Astrocyte (in vitro differentiated cells and primary cell): ENCODE measurements around the gene XYLT1. TPM values are rescaled to one million over a fixed set of nuclear protein-coding genes. Genes with fewer than 3 reads are reported as not detected.

ENCODE experiments used
- DNase-seq: peaks from one replicate; pipeline ENCODE4 v3.0.0-alpha.2; 2010; ENCODE audit warnings: low read depth
- FAIRE-seq: peaks from 2 replicates; lab custom pipeline; 2011; peaks lifted over from hg19 to GRCh38; lab: Jason Lieb, UNC
- H2AFZ ChIP-seq: 2 replicates; pipeline ENCODE4 v1.6.0; 2012; ENCODE audit warnings: low read depth, low read length, inconsistent platforms
- H3K27ac ChIP-seq: 2 replicates; pipeline ENCODE4 v1.5.1; 2011; ENCODE audit warnings: low read depth, low read length, inconsistent platforms
- H3K27me3 ChIP-seq: 2 replicates; pipeline ENCODE4 v1.6.0; 2011; ENCODE audit warnings: low read length, inconsistent platforms; ENCODE audit not compliant: insufficient read depth
- H3K36me3 ChIP-seq: 2 replicates; pipeline ENCODE4 v1.5.1; 2011; ENCODE audit warnings: low read length, inconsistent platforms; ENCODE audit not compliant: insufficient read depth
- H3K4me1 ChIP-seq: 2 replicates; pipeline ENCODE4 v1.5.1; 2011; ENCODE audit warnings: low read length, inconsistent platforms; ENCODE audit not compliant: insufficient read depth
- H3K4me2 ChIP-seq: 2 replicates; pipeline ENCODE4 v1.6.0; 2012; ENCODE audit warnings: low read length, inconsistent platforms
- H3K4me3 ChIP-seq: 2 replicates; pipeline ENCODE4 v1.5.1; 2011; ENCODE audit warnings: low read depth, mild to moderate bottlenecking, low read length, inconsistent platforms; ENCODE audit not compliant: insufficient read depth
- H3K79me2 ChIP-seq: 2 replicates; pipeline ENCODE4 v1.6.0; 2012; ENCODE audit warnings: mild to moderate bottlenecking, low read length, inconsistent platforms; ENCODE audit not compliant: insufficient read depth
- H3K9ac ChIP-seq: 2 replicates; pipeline ENCODE4 v1.6.0; 2012; ENCODE audit warnings: mild to moderate bottlenecking, low read length, inconsistent platforms
- H3K9me3 ChIP-seq: 2 replicates; pipeline ENCODE4 v1.5.1; 2012; ENCODE audit warnings: low read depth, mild to moderate bottlenecking, low read length, inconsistent platforms; ENCODE audit not compliant: insufficient read depth
- H4K20me1 ChIP-seq: 2 replicates; pipeline ENCODE4 v1.6.0; 2012; ENCODE audit warnings: low read length, inconsistent platforms; ENCODE audit not compliant: insufficient read depth
- H3K27ac Mint-ChIP-seq: one replicate; pipeline ENCODE4 v1.8.0; 2021; ENCODE audit warnings: mild to moderate bottlenecking, mixed read lengths; ENCODE audit not compliant: unreplicated experiment
- H3K27me3 Mint-ChIP-seq: one replicate; pipeline ENCODE4 v1.8.0; 2021; ENCODE audit warnings: low read depth, mixed read lengths; ENCODE audit not compliant: unreplicated experiment
- H3K36me3 Mint-ChIP-seq: one replicate; pipeline ENCODE4 v1.8.0; 2021; ENCODE audit warnings: low read depth, mixed read lengths; ENCODE audit not compliant: unreplicated experiment
- H3K4me1 Mint-ChIP-seq: one replicate; pipeline ENCODE4 v1.8.0; 2021; ENCODE audit warnings: low read depth, mixed read lengths; ENCODE audit not compliant: unreplicated experiment
- H3K4me3 Mint-ChIP-seq: one replicate; pipeline ENCODE4 v1.8.0; 2021; ENCODE audit warnings: mild to moderate bottlenecking, moderate library complexity, mixed read lengths; ENCODE audit not compliant: unreplicated experiment
- H3K9me3 Mint-ChIP-seq: one replicate; pipeline ENCODE4 v1.8.0; 2021; ENCODE audit warnings: mild to moderate bottlenecking, mixed read lengths; ENCODE audit not compliant: unreplicated experiment
- CTCF ChIP-seq: IDR thresholded peaks from 2 replicates; pipeline ENCODE4 v1.5.1; 2011; ENCODE audit warnings: low read depth, mild to moderate bottlenecking, inconsistent platforms, low read length, moderate library complexity; ENCODE audit not compliant: insufficient read depth
- EZH2 ChIP-seq: IDR thresholded peaks from 2 replicates; pipeline ENCODE4 v1.6.1; 2012; ENCODE audit warnings: mild to moderate bottlenecking, low read length, inconsistent platforms; ENCODE audit not compliant: insufficient read depth
- total RNA-seq: library from RNA; stranded (reverse); gene quantifications from 2 replicates; pipeline ENCODE4 v1.2.1, GENCODE V29; 2021

XYLT1 gene
- total RNA-seq, 1 donor from 2014 or later = 22.9 TPM

- H3K9ac ChIP-seq = no peak overlapping the region
- TF ChIP-seq EZH2 (no peak), CTCF (no peak)
- peaks cover 3% of the 10 kb centered on the region for H3K4me1 ChIP-seq
- H4K20me1 ChIP-seq = no peaks in the 10 kb centered on the region
- Mint-ChIP-seq H3K4me3 (no peak overlapping the region), H3K4me1 (peaks cover 9% of the 10 kb centered on the region), H3K27me3 (no peaks in the 10 kb centered on the region), H3K36me3 (no peaks in the 10 kb centered on the region), H3K9me3 (no peaks in the 10 kb centered on the region), H3K27ac (no peak overlapping the region)
- no peaks in the 10 kb centered on the region for H3K9me3 ChIP-seq
- H2AFZ ChIP-seq = no peak overlapping the region
- FAIRE-seq = no peak
- no peak overlapping the region for H3K27ac ChIP-seq
- no peak overlapping the region for H3K4me2 ChIP-seq
- H3K27me3 ChIP-seq = no peaks in the 10 kb centered on the region
- H3K79me2 ChIP-seq = no peaks in the 10 kb centered on the region
- H3K4me3 ChIP-seq = no peak overlapping the region
- no peak for DNase-seq
- no peaks in the 10 kb centered on the region for H3K36me3 ChIP-seq
Observed at GRCh38 chr16:17493012-17493411, 22.3 kb upstream of the XYLT1 start.

- no peak for FAIRE-seq
- DNase-seq = no peak
- Histone ChIP-seq H3K4me2 (no peak overlapping the region), H2AFZ (no peak overlapping the region), H4K20me1 (no peaks in the 10 kb centered on the region), H3K27ac (no peak overlapping the region), H3K4me3 (no peak overlapping the region), H3K4me1 (no peaks in the 10 kb centered on the region), H3K36me3 (no peaks in the 10 kb centered on the region), H3K9me3 (no peaks in the 10 kb centered on the region), H3K27me3 (no peaks in the 10 kb centered on the region), H3K79me2 (no peaks in the 10 kb centered on the region), H3K9ac (no peak overlapping the region)
- H3K27me3 Mint-ChIP-seq = no peaks in the 10 kb centered on the region
- no peak overlapping the region for H3K27ac Mint-ChIP-seq
- no peak overlapping the region for H3K4me3 Mint-ChIP-seq
- H3K36me3 Mint-ChIP-seq = no peaks in the 10 kb centered on the region
- no peak for TF ChIP-seq CTCF
- no peak for TF ChIP-seq EZH2
- H3K9me3 Mint-ChIP-seq = no peaks in the 10 kb centered on the region
- H3K4me1 Mint-ChIP-seq = no peaks in the 10 kb centered on the region
Observed at GRCh38 chr16:17491140-17491662, 20.4 kb upstream of the XYLT1 start.

- H2AFZ ChIP-seq = no peak overlapping the region
- H3K4me3 Mint-ChIP-seq = no peak overlapping the region
- H4K20me1 ChIP-seq = no peaks in the 10 kb centered on the region
- H3K27ac Mint-ChIP-seq = no peak overlapping the region
- H3K36me3 ChIP-seq = no peaks in the 10 kb centered on the region
- H3K4me3 ChIP-seq = no peak overlapping the region
- no peak overlapping the region for H3K4me2 ChIP-seq
- no peaks in the 10 kb centered on the region for H3K79me2 ChIP-seq
- H3K4me1 ChIP-seq = no peaks in the 10 kb centered on the region
- H3K4me1 Mint-ChIP-seq = peaks cover under 1% of the 10 kb centered on the region
- H3K9me3 Mint-ChIP-seq = no peaks in the 10 kb centered on the region
- FAIRE-seq (no peak), DNase-seq (no peak)
- no peak overlapping the region for H3K9ac ChIP-seq
- no peaks in the 10 kb centered on the region for H3K27me3 ChIP-seq
- H3K27me3 Mint-ChIP-seq = peaks cover 4% of the 10 kb centered on the region
- H3K27ac ChIP-seq = no peak overlapping the region
- no peaks in the 10 kb centered on the region for H3K9me3 ChIP-seq
- H3K36me3 Mint-ChIP-seq = no peaks in the 10 kb centered on the region
- no peak for TF ChIP-seq CTCF
- no peak for TF ChIP-seq EZH2
Observed at GRCh38 chr16:17488506-17488905, 17.7 kb upstream of the XYLT1 start.
